HG02623 (cell line): ENCODE measurements around the gene MYLK.

Experiments used
- ATAC-seq: cut with Tn5 transposase; IDR thresholded peaks from one replicate; pipeline ENCODE4 v1.9.1; 2021; ENCODE audit warnings: moderate library complexity; ENCODE audit not compliant: unreplicated experiment

MYLK gene

DNA sequence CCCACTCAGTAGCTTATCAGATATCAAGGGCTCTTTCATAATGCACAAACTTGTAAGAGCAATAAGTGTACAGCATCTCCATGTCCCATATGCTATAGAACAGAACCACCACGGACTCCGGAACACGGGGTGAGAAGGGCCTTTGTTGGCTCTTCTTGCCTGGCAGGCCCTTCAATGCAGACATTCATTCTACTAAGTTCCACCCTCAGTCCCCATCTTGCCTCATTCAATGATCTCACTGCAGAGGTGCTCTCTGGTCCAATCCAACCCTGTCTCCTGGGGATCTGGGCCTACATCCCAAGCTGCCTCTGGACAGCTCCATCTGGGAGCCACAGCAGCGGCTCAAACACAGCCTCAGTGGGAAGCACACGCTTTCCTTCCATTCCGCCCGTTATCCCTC lies 316.1 kb downstream of the MYLK start:
- ATAC-seq, result no peak

DNA sequence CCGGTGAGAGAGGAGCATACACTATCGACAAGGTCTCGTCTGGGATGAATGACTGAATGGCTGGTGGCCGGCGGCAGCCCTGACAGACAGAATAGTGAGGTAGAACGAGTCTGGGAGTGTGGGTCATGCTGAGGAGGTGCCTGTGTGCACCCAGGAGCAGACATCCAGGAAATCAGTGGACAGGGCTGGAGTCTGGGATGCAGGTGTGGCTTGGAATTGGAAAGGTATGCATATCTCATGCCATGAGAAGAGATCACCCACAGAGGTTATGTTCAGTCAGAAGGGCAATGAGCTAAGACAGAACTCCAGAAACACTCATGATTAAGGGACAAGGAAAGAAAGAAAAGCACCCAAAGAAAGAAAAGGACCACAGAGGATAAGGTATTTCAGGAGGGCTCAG lies 320.1 kb downstream of the MYLK start:
- no peak for ATAC-seq

DNA sequence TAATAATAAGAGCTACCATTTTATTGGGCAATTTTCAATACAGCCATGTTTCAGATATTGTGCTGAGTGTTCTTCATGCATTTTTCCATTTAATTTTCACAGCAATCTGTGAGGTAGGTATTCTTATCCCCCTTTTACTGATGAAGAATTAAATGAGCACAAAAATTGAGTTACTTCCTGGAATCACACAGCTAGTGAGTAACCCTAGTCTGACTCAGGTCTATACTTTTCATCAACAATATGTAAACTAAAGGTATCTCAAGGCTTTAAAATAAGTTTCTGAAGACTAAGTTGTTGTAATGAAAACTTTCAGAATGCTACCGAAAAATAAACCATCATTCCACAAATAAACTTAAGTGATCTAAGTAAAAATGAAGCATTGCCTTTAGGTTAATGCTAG lies 321.6 kb downstream of the MYLK start:
- ATAC-seq, result no peak

DNA sequence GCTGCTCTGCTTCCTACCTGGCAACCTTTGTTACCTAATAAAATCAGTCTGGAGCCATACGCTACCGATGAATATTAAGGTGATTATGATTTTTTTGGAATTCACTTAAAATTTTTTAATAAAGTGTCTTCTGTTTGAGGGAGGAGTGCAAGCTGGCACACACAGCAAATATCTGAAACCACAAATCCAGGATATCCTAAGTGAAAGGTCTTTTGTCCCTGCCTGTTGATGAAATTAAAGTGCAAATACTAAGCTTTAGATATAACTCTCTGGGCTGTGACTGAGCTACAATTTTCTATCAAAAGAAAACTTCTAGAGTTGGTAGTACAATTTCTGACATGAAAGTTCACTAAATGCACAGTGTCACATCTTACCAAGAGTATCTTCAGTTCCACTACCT lies 322.9 kb downstream of the MYLK start:
- no peak for ATAC-seq
